Measurements from ENCODE around the gene CEP152.

Gene CEP152

DNA sequence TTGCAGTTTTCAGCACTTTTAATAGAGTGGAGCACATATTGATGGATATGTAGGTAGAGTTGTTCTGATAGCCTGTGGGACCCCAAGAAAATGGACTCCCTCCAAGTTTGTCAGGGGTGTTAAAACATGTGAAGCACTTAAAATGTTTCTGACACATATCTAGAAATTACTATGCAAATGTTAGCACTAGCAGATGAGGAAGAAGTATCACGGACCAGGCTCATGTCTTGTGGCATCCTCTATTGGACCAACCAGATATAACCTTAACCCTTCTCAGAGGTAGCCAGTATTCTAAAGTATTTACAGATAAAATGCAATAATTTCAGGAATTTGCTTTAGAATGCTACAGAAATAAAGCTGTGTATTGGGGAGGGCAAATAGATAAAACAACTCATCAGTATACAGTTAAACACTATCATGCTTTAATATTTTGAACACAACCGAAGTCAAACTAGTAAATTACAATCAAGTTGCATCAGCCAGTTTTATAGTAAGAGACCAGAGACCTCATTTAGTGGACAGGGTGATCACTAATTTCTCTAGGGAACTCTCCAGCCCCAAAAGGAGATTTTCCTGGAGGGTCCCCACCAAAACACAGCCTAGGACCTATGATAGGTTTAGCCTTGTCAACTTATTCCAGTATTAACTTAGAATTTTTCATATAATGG is 108.2 kb downstream of the CEP152 start:
- TF ChIP-seq, protein P1, sequence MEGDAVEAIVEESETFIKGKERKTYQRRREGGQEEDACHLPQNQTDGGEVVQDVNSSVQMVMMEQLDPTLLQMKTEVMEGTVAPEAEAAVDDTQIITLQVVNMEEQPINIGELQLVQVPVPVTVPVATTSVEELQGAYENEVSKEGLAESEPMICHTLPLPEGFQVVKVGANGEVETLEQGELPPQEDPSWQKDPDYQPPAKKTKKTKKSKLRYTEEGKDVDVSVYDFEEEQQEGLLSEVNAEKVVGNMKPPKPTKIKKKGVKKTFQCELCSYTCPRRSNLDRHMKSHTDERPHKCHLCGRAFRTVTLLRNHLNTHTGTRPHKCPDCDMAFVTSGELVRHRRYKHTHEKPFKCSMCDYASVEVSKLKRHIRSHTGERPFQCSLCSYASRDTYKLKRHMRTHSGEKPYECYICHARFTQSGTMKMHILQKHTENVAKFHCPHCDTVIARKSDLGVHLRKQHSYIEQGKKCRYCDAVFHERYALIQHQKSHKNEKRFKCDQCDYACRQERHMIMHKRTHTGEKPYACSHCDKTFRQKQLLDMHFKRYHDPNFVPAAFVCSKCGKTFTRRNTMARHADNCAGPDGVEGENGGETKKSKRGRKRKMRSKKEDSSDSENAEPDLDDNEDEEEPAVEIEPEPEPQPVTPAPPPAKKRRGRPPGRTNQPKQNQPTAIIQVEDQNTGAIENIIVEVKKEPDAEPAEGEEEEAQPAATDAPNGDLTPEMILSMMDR (IDR thresholded peaks at IDR 0.05): no peak
- Histone ChIP-seq H3K4me1 (no peaks in the 10 kb centered on the region), H3K36me3 (no peaks in the 10 kb centered on the region), H3K27ac (no peak overlapping the region), H3K4me3 (no peak overlapping the region), H3K9me3 (peaks cover 0 to 9% (median 0%) of the 10 kb centered on the region in 3 donors), H3K27me3 (no peaks in the 10 kb centered on the region)
- DNase-seq: no peak
- intact Hi-C loops (cut with DNase I; ENCODE audit: low total_unique reads): no loop called here

- no peaks in the 10 kb centered on the region for H3K27me3 ChIP-seq
- no peaks in the 10 kb centered on the region for H3K36me3 ChIP-seq
- H3K4me3 ChIP-seq: no peak overlapping the region
- intact Hi-C loops (cut with DNase I; ENCODE audit: low total_unique reads): no loop called here
- H3K9me3 ChIP-seq: no peaks in the 10 kb centered on the region
- no peak overlapping the region for H3K27ac ChIP-seq
- TF ChIP-seq, protein P1 (IDR thresholded peaks at IDR 0.05): no peak
- no peak for DNase-seq
- no peaks in the 10 kb centered on the region for H3K4me1 ChIP-seq
Measured at GRCh38 chr15:48696627-48697312, 114.1 kb downstream of the CEP152 start.

DNA sequence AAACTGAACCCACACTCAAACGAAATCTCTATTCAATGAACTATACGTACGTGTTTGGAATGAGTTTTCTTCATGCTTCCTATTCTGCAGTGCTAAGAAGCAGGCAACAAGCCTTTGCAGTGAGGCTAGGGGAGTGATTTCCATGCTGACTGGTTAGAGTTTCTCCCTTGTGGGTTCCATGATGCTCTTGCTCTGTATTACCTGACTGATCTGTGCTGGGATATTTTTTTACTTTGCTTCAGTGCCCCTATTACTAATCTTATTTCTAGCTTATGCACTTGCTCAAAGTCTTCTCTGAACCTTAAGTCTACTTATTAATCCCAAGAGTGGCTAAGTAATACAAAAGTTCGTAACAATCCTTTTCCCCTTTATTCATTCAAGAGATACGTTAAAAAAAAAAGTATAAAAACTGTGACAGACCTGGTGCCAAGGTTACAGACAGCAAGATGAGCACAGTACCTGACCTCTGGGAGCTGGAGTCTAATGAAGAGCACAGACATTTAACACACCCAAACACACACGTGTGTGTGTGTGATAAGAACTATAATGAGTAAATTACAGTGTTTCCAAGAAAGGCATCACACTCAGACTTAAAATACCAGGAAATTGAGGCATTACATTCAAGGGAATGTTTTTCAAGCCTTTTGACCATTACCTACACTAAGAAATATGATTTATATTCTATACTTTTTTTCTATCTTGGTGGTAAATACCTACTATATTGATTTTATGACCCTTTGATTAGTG is 114.9 kb downstream of the CEP152 start:
- no peaks in the 10 kb centered on the region for H3K36me3 ChIP-seq
- no peak overlapping the region for H3K4me3 ChIP-seq
- H3K9me3 ChIP-seq: no peaks in the 10 kb centered on the region
- H3K27ac ChIP-seq: no peak overlapping the region
- intact Hi-C loops (cut with DNase I; ENCODE audit: low total_unique reads): no loop called here
- no peaks in the 10 kb centered on the region for H3K27me3 ChIP-seq
- no peaks in the 10 kb centered on the region for H3K4me1 ChIP-seq
- TF ChIP-seq, protein P1 (IDR thresholded peaks at IDR 0.05): no peak
- no peak for DNase-seq

GRCh38 chr15:48695088-48695826 is 115.6 kb downstream of the CEP152 start:
- intact Hi-C loops (cut with DNase I; ENCODE audit: low total_unique reads): no loop called here
- Histone ChIP-seq H3K9me3 (no peaks in the 10 kb centered on the region), H3K36me3 (no peaks in the 10 kb centered on the region), H3K27me3 (no peaks in the 10 kb centered on the region), H3K27ac (no peak overlapping the region), H3K4me1 (no peaks in the 10 kb centered on the region), H3K4me3 (no peak overlapping the region)
- TF ChIP-seq, protein P1 (IDR thresholded peaks at IDR 0.05): no peak
- no peak for DNase-seq

- Histone ChIP-seq H3K4me1 (no peaks in the 10 kb centered on the region), H3K36me3 (no peaks in the 10 kb centered on the region), H3K27me3 (no peaks in the 10 kb centered on the region), H3K4me3 (no peak overlapping the region), H3K9me3 (no peaks in the 10 kb centered on the region), H3K27ac (no peak overlapping the region)
- TF ChIP-seq, protein P1 (IDR thresholded peaks at IDR 0.05): no peak
- intact Hi-C loops (cut with DNase I; ENCODE audit: low total_unique reads): no loop called here
- no peak for DNase-seq
Measured at GRCh38 chr15:48693484-48693883, 117.4 kb downstream of the CEP152 start.

Data from tibial artery (tissue), 4 donors.